ENCODE data around the gene VWC2L.

Gene VWC2L

GRCh38 chr2:214593727-214594126 is 182.9 kb downstream of the VWC2L start:
- no peak for DNase-seq (ENCODE audit: low spot score)

GRCh38 chr2:214601852-214602633 is 191.2 kb downstream of the VWC2L start:
- DNase-seq (ENCODE audit: low spot score), result no peak

- no peak for DNase-seq (ENCODE audit: low spot score)
Measured at GRCh38 chr2:214604861-214605260, 194.0 kb downstream of the VWC2L start.

GRCh38 chr2:214607051-214607450 is 196.2 kb downstream of the VWC2L start:
- no peak for DNase-seq (ENCODE audit: low spot score)

GRCh38 chr2:214611015-214611414 is 200.2 kb downstream of the VWC2L start:
- no peak for DNase-seq (ENCODE audit: low spot score)

- no peak for DNase-seq (ENCODE audit: low spot score)
Measured at GRCh38 chr2:214624166-214624760, 213.4 kb downstream of the VWC2L start.

- DNase-seq (ENCODE audit: low spot score), result no peak
Measured at GRCh38 chr2:214628091-214628490, 217.2 kb downstream of the VWC2L start.

All from cerebellar cortex (tissue), 1 donor.